AG09319 (cell line): ENCODE measurements around the gene CBFA2T2.

ENCODE experiments used
- DNase-seq: peaks from one replicate; pipeline ENCODE4 v3.0.0-alpha.2; 2010; ENCODE audit warnings: low read depth; ENCODE audit errors: extremely low read depth
- CTCF ChIP-seq: IDR thresholded peaks from 2 replicates; pipeline ENCODE4 v1.5.1; 2011; ENCODE audit warnings: low read depth, mild to moderate bottlenecking, inconsistent platforms, low read length, moderate library complexity

Gene CBFA2T2

GRCh38 chr20:33673114-33673409 is 183.2 kb downstream of the CBFA2T2 start:
- no peak for DNase-seq
- no peak for TF ChIP-seq CTCF

- no peak for TF ChIP-seq CTCF
- DNase-seq = no peak
These were observed 183.8 kb downstream of the CBFA2T2 start for GRCh38 chr20:33673410-33674293.

- no peak for TF ChIP-seq CTCF
- no peak for DNase-seq
These were observed 184.6 kb downstream of the CBFA2T2 start, which contains the start of gene NECAB3 for GRCh38 chr20:33674294-33675135. Gene NECAB3 (minus strand): TSS chr20:33674428. CDS start chr20:33674352, 76 bp downstream.

- no peak for DNase-seq
- TF ChIP-seq CTCF = no peak
These were observed 185.5 kb downstream of the CBFA2T2 start for GRCh38 chr20:33675136-33675959.

GRCh38 chr20:33676121-33676520 is 186.2 kb downstream of the CBFA2T2 start:
- no peak for TF ChIP-seq CTCF
- no peak for DNase-seq

- DNase-seq = no peak
- TF ChIP-seq CTCF = no peak
These were observed 187.1 kb downstream of the CBFA2T2 start for GRCh38 chr20:33676652-33677645.
